Measurements from ENCODE around the gene ZNF14.
"Not testable (repeated sequence)": the region's sequence is repeated elsewhere in the genome, so short reads cannot be mapped to it uniquely, and the experiment has no call there.

The ZNF14 gene

GRCh38 chr19:19745496-19746285 is 12.8 kb upstream of the ZNF14 start:
- POLR2A ChIA-PET (ENCODE audit: low non-redundant PET), result no interaction called here
- CTCF ChIA-PET, result interaction anchor here (0.6 kb wide), 1 partner anchor 252 kb away, joined by 4 read pairs; no protein-coding TSS in a partner anchor
- DNase-seq (ENCODE audit: low spot score), result no peak
- H3K27ac ChIP-seq, result no peak overlapping the region
- no peak for TF ChIP-seq CTCF (conservative IDR thresholded peaks at IDR 0.05; ENCODE audit: low read depth)

GRCh38 chr19:19744641-19745040 is 11.7 kb upstream of the ZNF14 start:
- no peak for DNase-seq (ENCODE audit: low spot score)
- POLR2A ChIA-PET (ENCODE audit: low non-redundant PET), result no interaction called here

GRCh38 chr19:19743921-19744320 is 11.0 kb upstream of the ZNF14 start:
- H3K27ac ChIP-seq; DNase-seq (ENCODE audit: low spot score); CTCF ChIA-PET; POLR2A ChIA-PET (ENCODE audit: low non-redundant PET): not testable (repeated sequence)

More at GRCh38 chr19:19744641-19745040, 11.7 kb upstream of the ZNF14 start:
- CTCF ChIA-PET, result no interaction called here
- no peak for TF ChIP-seq CTCF (conservative IDR thresholded peaks at IDR 0.05; ENCODE audit: low read depth)
- no peak overlapping the region for H3K27ac ChIP-seq

- TF ChIP-seq CTCF (conservative IDR thresholded peaks at IDR 0.05; ENCODE audit: low read depth), result no peak
- POLR2A ChIA-PET (ENCODE audit: low non-redundant PET), result no interaction called here
- CTCF ChIA-PET, result interaction anchor here (0.7 kb wide), 1 partner anchor 8 kb away, joined by 3 read pairs; no protein-coding TSS in a partner anchor
- no peak for DNase-seq (ENCODE audit: low spot score)
- H3K27ac ChIP-seq, result no peak overlapping the region
These were observed 10.3 kb upstream of the ZNF14 start for GRCh38 chr19:19743176-19743575.

GRCh38 chr19:19742773-19743172 is 9.9 kb upstream of the ZNF14 start:
- ChIA-PET POLR2A (ENCODE audit: low non-redundant PET) (no interaction called here), CTCF (interaction anchor here (0.7 kb wide), 1 partner anchor 9 kb away, joined by 3 read pairs; no protein-coding TSS in a partner anchor)
- TF ChIP-seq CTCF (conservative IDR thresholded peaks at IDR 0.05; ENCODE audit: low read depth), result no peak
- no peak for DNase-seq (ENCODE audit: low spot score)
- H3K27ac ChIP-seq, result no peak overlapping the region

DNA sequence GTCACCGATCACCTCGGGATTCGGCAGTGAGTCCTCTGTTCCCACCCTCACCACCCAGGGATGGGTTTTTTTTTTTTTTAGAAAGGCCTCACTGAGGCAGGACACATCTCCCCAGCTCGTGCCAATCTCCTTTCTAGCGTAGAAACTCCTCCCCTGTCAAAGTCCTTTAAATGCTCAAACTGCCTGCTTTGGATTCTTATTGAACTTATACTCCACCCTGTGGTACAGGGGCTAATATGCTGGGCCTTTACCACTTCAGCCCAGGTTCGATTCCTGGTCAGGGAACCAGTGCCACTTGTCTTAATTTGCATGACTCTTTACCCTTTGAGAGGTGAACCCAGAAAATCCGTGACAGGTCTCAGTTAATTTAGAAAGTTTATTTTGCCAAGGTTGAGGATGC is 8.3 kb upstream of the ZNF14 start:
- TF ChIP-seq CTCF (conservative IDR thresholded peaks at IDR 0.05; ENCODE audit: low read depth), result no peak
- ChIA-PET POLR2A (ENCODE audit: low non-redundant PET) (no interaction called here), CTCF (interaction anchor here (0.6 kb wide), 1 partner anchor 432 kb away, joined by 4 read pairs; no protein-coding TSS in a partner anchor)
- no peak for DNase-seq (ENCODE audit: low spot score)
- no peak overlapping the region for H3K27ac ChIP-seq

- ChIA-PET CTCF (interaction anchor here (0.6 kb wide), 1 partner anchor 431 kb away, joined by 4 read pairs; no protein-coding TSS in a partner anchor), POLR2A (ENCODE audit: low non-redundant PET) (no interaction called here)
- TF ChIP-seq CTCF (conservative IDR thresholded peaks at IDR 0.05; ENCODE audit: low read depth), result no peak
- H3K27ac ChIP-seq, result no peak overlapping the region
- no peak for DNase-seq (ENCODE audit: low spot score)
These were observed 7.8 kb upstream of the ZNF14 start for GRCh38 chr19:19740755-19741154.

All from RWPE1 (cell line).